K562 (cell line): ENCODE results near the gene FNBP1. TPM values are rescaled to one million over a fixed set of nuclear protein-coding genes. Genes with fewer than 3 reads are reported as not detected.
A peak's percentile ranks its signal among the peaks of the same experiment; 100 is the strongest.

ENCODE experiments used
- LEF1 ChIP-seq: fragments of 450-650 bp; IDR thresholded peaks from 2 replicates; pipeline ENCODE4 v1.6.1; 2016; ENCODE audit warnings: mild to moderate bottlenecking
- MGA ChIP-seq: fragments of 450-650 bp; IDR thresholded peaks from 2 replicates; pipeline ENCODE4 v1.6.1; 2016; ENCODE audit warnings: mild to moderate bottlenecking, moderate library complexity
- NR2C2 ChIP-seq, 2 experiments: fragments of 200-800 bp in 1 of 2; sonication (Bioruptor generic) in 1 of 2; sonication (generic) in 1 of 2; formaldehyde crosslinking in 1 of 2; IDR thresholded peaks; 2 replicates each; pipeline versions ENCODE4 v1.6.1 to v1.8.0; 2016 to 2022; ENCODE audit warnings: mild to moderate bottlenecking in 1 of 2, missing compliant biosample characterization in 1 of 2, missing genetic modification characterization in 1 of 2, missing genetic modification reagents in 1 of 2
- RAD21 ChIP-seq, 2 experiments: fragments of 250-450 bp in 1 of 2; fragments of 450-650 bp in 1 of 2; sonication (Bioruptor Pico) in 1 of 2; formaldehyde crosslinking in 1 of 2; IDR thresholded peaks in 1 of 2; conservative IDR thresholded peaks in 1 of 2; 2 replicates each; pipeline versions ENCODE4 v1.4.0 to v1.8.0; 2020 to 2022; ENCODE audit warnings: mild to moderate bottlenecking in 2 of 2, moderate library complexity in 1 of 2
- RBM22 ChIP-seq: fragments of 200-400 bp; formaldehyde crosslinking; IDR thresholded peaks from 2 replicates; pipeline ENCODE4 v1.6.1; 2018; ENCODE audit warnings: low read length, low read depth; ENCODE audit not compliant: poor library complexity, severe bottlenecking
- SMARCA4 ChIP-seq: fragments of 450-650 bp; IDR thresholded peaks from 2 replicates; pipeline ENCODE4 v1.6.1; 2016
- TEAD4 ChIP-seq, 2 experiments: sonication (generic) in 1 of 2; formaldehyde crosslinking in 1 of 2; IDR thresholded peaks; 2 replicates each; pipeline versions ENCODE4 v1.6.1 to v1.8.0; 2012 to 2022; ENCODE audit warnings: borderline replicate concordance in 1 of 2, inconsistent platforms in 1 of 2, low read length in 1 of 2, mild to moderate bottlenecking in 1 of 2, missing genetic modification reagents in 1 of 2
- ZNF197 ChIP-seq: fragments of 200-800 bp; sonication (Bioruptor generic); IDR thresholded peaks from 2 replicates; pipeline ENCODE4 v1.6.1; 2016; ENCODE audit warnings: low read depth, missing genetic modification characterization, missing compliant biosample characterization
- polyA plus RNA-seq, 8 experiments: library from polyadenylated mRNA; depleted of rRNA in 4 of 8; stranded (reverse) in 5 of 8; unstranded in 3 of 8; fragments of >200 nt; fragmentation: Nextera tagmentation in 2 of 8; fragmentation: Illumina TruSeq in 1 of 8; extraction: Ambion mirVana in 2 of 8; extraction: Trizol in 1 of 8; gene quantifications; 2 replicates each; pipeline versions ENCODE4 v1.2.1 to v1.2.3, GENCODE V29; 2011 to 2014; ENCODE audit warnings: inconsistent platforms in 1 of 8, missing spikeins in 1 of 8
- total RNA-seq, 7 experiments: library from RNA; depleted of rRNA in 6 of 7; stranded (reverse); fragments of >200 nt in 6 of 7; fragmentation: Illumina TruSeq in 2 of 7; extraction: Trizol in 2 of 7; gene quantifications; 2 replicates each; pipeline versions ENCODE4 v1.2.1 to v1.2.3, GENCODE V29; 2011 to 2021; ENCODE audit warnings: low replicate concordance in 1 of 7
- TF ChIP-seq, protein P1 (sequence below): fragments of 200-800 bp; sonication (Bioruptor generic); IDR thresholded peaks from 2 replicates; pipeline ENCODE4 v1.6.1; 2017; ENCODE audit warnings: missing genetic modification characterization, missing compliant biosample characterization

Gene FNBP1
- total and polyA plus RNA-seq, 9 of the 15 experiments (the other 6 are each of a cell fraction or from before 2014, with no cell fraction given) = 1.8 to 14.9 (median 7.6) TPM

DNA sequence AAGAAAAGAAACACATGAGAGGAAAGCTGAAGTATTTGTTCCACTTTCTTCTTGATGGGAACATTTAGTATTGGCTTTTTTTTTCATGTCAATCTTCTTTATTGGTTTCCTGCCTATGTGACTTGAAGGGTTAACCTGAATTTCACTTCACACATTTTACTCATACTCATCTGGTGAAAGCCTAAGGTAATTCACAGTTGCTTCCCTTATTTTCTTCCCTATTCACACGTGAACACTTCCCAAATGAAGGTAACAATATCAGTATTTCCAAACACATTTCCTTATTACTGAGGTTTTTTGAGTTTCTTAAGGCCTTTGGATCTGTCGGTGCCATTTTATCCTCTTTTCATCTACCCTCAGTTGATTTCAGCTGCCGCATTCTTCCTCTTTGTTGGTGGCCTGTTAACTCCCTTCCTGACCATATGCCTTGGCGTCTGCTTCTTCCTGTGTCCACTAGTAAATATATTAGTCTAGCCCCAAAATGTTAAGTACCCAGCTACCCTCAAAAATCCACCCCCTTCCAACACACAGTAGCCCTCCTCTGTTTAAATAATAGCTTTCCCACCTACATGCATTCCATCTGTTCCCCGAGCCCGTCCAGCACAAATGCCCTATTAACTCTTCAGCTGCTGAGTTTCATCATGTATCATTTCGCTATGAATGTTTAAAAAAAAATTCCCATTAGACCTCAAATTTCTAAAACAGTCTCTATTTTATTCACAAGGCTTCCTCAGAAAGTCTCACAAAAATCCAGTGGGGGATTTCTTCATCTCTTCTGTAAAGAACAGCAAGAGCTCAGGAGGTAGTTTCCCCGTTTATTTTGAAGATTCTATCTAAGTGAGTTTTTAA lies 110.5 kb downstream of the FNBP1 start (continued):
- 0 out of 2 replicates have a peak, but pooled peaks have one; percentile 20 for TF ChIP-seq MGA
- TF ChIP-seq, protein P1, sequence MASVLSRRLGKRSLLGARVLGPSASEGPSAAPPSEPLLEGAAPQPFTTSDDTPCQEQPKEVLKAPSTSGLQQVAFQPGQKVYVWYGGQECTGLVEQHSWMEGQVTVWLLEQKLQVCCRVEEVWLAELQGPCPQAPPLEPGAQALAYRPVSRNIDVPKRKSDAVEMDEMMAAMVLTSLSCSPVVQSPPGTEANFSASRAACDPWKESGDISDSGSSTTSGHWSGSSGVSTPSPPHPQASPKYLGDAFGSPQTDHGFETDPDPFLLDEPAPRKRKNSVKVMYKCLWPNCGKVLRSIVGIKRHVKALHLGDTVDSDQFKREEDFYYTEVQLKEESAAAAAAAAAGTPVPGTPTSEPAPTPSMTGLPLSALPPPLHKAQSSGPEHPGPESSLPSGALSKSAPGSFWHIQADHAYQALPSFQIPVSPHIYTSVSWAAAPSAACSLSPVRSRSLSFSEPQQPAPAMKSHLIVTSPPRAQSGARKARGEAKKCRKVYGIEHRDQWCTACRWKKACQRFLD (CRISPR knock-in tag) = peak; percentile 37; the same call in 1 of the 2 replicates
- TF ChIP-seq ZNF197 (CRISPR knock-in tag) = 0 out of 2 replicates have a peak, but pooled peaks have one; percentile 42
- TF ChIP-seq RBM22 = no peak
- 0 out of 2 replicates have a peak, but pooled peaks have one; percentile 20 for TF ChIP-seq TEAD4 (IDR thresholded peaks at IDR 0.05; ENCODE audit: low read length)
- TF ChIP-seq TEAD4 (CRISPR knock-in tag; IDR thresholded peaks at IDR 0.05; ENCODE audit: borderline replicate concordance) = no peak
- 0 out of 2 replicates have a peak, but pooled peaks have one; percentile 12 for TF ChIP-seq SMARCA4
- no peak for TF ChIP-seq NR2C2 (CRISPR knock-in tag; IDR thresholded peaks at IDR 0.05)
- TF ChIP-seq NR2C2 (tag; IDR thresholded peaks at IDR 0.05) = 0 out of 2 replicates have a peak, but pooled peaks have one; percentile 19
- 0 out of 2 replicates have a peak, but pooled peaks have one; percentile 30 for TF ChIP-seq LEF1
- TF ChIP-seq RAD21 (CRISPR knock-in tag; conservative IDR thresholded peaks at IDR 0.05 in 1 of 2, IDR thresholded peaks at IDR 0.05 in 1 of 2) = no peak
